Measurements from ENCODE around the gene PPP4R3C.
"Not testable (repeated sequence)": the region's sequence is repeated elsewhere in the genome, so short reads cannot be mapped to it uniquely, and the experiment has no call there.

Gene PPP4R3C

DNA sequence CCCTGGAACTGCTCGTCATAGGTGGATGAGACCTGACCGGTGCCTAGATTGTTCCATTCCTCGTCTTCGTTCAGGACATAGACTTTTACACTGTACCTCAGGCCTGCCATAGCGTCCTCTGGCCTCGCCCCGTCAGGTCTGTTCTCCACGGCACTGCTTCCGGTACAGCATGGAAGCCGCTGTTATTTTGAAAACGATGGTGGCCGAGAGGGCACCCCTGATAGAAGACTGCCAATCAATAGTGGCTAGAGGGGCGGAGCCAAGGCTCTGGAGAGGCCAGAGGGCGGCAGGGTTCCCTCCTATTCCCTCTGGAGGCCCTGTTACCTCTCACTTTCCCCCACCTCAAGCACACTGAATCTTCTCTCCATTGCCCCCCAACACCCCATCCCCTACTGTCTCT, at the start of gene PPP4R3C:
PPP4R3C (minus strand) TSS at position 155 of the 400 bp plus-strand sequence; CDS start at position 110, 45 bp downstream.
- no peak for DNase-seq (ENCODE audit: low read depth in 1 of 2, low spot score in 1 of 2)

DNA sequence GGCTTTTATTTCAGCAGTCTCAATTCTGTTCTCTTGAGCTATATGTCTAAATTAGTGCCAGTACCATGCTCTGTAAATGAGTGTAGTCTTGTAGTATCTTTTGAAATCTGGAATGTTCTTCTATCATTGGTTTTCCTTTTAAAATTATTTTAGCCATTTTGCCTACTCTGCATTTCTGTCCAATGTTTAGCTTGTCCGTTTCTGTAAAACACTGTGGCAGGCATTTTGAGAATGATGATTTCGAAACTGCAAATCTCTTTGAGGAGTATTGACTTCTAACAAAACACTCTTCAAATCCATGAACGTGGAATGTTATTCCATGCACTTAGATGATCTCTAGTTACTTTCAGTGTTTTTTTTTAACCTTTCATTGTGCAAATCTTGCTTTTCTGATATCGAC, 28.3 kb upstream of the PPP4R3C start:
- DNase-seq (ENCODE audit: low read depth in 1 of 2, low spot score in 1 of 2): no peak

DNA sequence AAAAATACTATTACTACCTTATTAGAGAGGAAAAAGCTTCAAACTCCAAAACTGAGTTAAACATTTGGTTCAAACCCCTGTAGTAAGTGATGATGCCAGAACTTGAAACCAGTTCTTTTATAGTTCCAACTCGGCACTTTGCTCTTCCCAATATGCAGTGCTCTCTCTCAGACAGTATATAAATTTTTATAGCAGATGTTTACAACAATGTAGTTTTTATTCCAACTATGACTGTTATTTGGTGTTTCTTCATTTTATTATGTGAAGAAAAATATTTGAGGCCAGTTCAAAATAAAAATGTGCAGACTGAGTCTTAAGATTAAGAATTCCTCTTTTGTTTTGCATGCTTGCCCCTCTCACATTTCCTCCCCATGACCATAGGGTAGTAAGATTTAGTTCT, 2.9 kb upstream of the PPP4R3C start:
- no peak for DNase-seq (ENCODE audit: low read depth in 1 of 2, low spot score in 1 of 2)

DNA sequence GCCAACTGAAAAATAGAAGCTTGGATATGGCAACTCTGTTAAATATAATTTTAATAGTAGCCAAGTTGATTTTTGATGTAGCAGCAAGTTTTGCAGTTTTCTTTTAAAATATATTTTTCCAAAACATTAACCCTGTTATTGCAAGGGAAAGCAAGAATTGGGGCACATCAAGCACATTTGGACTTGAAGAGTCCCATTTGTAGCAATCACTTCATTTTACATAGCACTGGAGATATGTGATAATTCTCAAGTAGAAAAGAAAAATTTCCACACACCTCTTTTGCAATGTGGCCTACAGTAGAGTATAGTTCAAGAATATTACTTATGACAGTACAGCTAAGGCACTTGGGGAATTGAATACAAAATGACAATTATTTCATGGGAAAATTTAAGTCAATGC, 1.9 kb upstream of the PPP4R3C start:
- no peak for DNase-seq (ENCODE audit: low read depth in 1 of 2, low spot score in 1 of 2)

DNA sequence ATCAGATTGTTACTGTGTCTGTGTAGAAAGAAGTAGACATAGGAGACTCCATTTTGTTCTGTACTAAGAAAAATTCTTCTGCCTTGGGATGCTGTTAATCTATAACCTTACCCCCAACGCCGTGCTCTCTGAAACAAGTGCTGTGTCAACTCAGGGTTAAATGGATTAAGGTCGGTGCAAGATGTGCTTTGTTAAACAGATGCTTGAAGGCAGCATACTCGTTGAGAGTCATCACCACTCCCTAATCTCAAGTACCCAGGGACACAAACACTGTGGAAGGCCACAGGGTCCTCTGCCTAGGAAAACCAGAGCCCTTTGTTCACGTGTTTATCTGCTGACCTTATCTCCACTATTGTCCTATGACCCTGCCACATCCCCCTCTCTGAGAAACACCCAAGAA, 4.0 kb downstream of the PPP4R3C start:
- DNase-seq (ENCODE audit: low read depth in 1 of 2, low spot score in 1 of 2): not testable (repeated sequence)

DNA sequence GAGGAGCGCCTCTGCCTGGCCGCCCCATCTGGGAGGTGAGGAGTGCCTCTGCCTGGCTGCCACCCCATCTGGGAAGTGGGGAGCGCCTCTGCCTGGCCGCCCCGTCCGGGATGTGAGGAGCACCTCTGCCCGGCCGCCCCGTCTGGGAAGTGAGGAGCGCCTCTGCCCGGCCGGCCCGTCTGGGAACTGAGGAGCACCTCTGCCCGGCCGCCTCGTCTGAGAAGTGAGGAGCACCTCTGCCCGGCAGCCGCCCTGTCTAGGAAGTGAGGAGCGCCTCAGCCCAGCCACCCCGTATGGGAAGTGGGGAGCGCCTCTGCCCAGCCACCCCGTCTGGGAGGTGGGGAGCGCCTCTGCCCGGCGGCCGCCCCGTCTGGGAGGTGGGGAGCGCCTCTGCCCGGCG, 4.6 kb downstream of the PPP4R3C start:
- not testable (repeated sequence) for DNase-seq (ENCODE audit: low read depth in 1 of 2, low spot score in 1 of 2)

DNA sequence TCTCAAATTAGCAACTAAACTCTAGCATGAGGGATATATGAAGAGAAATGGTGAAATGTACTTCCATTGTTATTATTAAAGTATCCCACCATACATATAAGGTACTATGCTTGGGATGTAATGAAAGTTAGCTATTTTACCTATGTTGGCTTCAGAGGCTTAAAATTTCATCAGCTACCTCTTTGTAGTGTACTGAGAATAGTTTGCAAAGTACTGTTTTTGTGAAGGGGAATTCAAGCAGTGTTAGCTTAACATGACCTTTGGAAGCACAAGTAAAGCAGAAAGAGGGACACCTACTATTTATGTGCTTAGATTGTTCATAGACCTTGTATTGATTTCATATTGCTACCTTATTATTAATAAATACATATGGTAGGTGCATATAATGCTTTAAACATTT, 11.8 kb downstream of the PPP4R3C start:
- DNase-seq (ENCODE audit: low read depth in 1 of 2, low spot score in 1 of 2): no peak

DNA sequence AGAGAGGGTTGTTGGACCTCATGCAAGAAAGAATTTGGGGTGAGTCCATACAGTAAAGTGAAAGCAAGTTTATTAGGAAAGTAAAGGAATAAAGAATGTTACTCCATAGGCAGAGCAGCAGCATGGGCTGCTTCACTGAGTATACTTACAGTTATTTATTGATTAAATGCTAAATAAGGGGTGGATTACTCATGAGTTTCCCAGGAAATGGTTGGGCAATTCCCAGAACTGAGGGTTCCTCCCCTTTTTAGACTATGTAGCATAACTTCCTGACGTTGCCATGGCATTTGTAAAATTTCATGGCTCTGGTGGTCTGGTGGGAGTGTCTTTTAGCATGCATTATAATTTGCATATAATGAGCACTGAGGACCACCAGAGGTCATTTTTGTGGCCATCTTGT, 16.7 kb downstream of the PPP4R3C start:
- DNase-seq (ENCODE audit: low read depth in 1 of 2, low spot score in 1 of 2): no peak

DNA sequence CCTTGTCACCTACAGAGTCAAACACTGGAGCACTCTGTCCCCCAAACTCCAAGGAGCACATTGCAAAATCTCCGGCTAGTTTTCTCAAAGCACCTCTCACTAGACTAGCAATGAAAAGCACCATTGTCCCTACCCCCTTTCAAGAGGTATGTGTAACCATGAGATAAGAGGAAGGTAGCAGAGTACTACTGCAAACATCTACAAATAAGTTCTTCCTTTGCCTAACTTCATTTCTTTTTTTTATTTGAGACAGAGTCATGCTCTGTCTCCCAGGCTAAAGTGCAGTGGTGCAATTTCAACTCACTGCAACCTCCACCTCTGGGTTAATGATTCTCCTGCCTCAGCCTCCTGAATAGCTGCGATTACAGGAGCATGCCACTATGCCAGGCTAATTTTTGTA, 17.7 kb downstream of the PPP4R3C start:
- no peak for DNase-seq (ENCODE audit: low read depth in 1 of 2, low spot score in 1 of 2)

DNA sequence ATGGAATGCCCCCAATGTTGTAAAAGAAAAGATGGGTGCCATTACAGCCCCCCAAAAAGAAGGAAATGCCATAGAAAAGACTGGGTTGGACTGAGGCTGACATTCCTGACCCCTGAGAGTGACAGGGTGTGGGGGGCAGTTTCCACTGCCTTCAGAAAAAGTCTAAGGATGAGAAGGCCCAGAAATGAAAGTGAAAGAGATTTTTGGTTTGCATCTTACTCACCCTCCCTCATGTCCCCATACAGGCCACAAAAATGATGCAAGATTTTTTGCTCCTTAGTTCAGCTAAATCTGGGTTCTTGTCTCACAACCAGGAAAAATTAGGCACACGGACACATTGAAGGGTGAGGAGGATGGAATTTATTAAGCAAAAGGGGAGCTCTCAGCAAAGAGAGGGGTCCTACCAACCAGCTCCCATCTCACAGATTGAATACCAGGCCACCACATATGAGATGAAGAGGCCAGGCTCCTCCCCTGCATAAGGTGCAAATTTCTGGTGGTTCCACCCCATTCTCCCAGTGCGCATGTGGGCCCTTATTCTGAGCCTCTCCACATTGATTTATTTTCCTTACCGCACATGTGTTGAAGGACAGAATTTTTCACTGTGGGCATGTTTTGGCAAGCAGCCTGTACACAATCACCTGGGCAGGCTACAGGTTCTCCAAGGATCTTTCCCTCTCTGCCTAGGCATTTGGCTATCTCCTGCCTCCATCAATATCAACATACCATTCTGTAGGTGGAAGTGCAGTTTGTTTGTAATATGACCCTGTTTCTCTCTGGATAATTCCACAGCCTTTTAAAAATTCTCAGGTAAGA, 18.8 kb downstream of the PPP4R3C start:
- no peak for DNase-seq (ENCODE audit: low read depth in 1 of 2, low spot score in 1 of 2)

DNA sequence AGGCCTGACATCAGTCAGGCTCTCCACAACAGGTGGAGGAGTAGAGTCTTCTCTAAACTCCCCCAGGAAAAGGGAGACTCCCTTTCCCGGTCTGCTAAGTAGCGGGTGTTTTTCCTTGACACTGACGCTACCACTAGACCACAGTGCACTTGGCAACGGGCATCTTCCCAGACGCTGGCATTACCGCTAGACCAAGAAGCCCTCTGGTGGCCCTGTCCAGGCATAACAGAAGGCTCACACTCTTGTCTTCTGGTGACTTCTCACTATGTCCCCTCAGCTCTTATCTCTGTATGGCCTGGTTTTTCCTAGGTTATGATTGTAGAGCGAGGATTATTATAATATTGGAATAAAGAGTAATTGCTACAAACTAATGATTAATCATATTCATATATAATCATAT, 20.7 kb downstream of the PPP4R3C start:
- DNase-seq (ENCODE audit: low read depth in 1 of 2, low spot score in 1 of 2): not testable (repeated sequence)

DNA sequence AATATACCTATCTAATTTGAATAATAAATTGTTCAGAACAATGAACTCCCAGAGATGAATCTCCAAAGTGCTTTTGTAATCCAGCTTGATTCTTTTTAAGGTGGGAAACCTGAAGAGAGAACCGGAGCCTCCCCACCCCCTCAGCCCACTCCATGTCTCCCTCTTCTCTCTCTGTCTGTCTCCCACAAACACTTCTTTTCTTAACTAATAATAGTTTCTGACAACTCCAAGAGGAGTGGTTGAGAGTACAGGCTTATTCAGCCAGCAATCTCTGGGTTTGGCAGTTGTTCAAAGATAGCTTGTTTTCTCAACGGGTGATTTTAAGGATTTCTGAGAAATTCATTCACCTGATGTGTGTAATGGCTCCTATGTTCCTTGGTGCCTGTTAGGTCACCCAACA, 23.4 kb downstream of the PPP4R3C start:
- no peak for DNase-seq (ENCODE audit: low read depth in 1 of 2, low spot score in 1 of 2)

DNA sequence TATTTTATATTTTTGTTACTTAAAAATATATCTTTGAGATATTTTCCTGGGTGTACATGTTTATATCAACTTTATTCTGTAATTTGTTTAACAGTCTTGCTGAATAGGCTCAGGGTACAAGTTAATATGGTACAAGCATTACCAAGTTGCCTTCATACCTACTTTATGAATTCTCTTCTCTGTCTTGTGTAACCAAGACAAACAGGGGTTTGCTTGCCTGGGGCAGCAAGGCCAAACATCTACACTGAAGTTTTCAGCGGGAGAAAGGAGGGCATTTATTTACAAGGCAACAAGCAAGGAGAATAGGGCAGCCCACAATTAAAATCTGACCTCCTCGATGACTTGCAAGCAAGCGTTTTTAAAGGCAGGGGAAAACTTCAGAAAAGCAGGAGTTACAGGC, 24.2 kb downstream of the PPP4R3C start:
- no peak for DNase-seq (ENCODE audit: low read depth in 1 of 2, low spot score in 1 of 2)

DNA sequence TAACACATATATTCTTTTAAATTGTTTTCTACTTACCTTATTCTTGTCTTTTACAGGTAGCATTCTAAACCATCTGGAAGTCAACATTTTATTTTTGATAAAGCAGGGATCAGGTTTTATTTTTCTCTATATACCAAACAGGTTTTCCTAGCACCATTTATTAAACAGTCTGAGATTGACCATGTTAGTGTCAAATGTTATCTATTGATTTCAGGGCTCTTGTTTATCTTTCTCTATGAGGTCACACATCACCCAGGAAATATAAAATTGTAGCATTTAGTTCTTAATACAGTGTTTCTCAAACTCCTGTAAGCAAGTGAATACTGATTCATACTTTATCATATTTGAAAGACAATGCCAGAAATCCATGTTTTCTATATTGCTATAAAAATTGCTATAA, 28.1 kb downstream of the PPP4R3C start:
- no peak for DNase-seq (ENCODE audit: low read depth in 1 of 2, low spot score in 1 of 2)

Data from activated T-helper 1 cell treated with anti-CD3 and anti-CD28 coated beads, Interleukin-2, amount 50 U/mL, for 16 hours (primary cell).